SK-N-MC (cell line): Measurements from ENCODE around the gene IRF8.

ENCODE experiments used
- DNase-seq: peaks from one replicate; pipeline ENCODE4 v3.0.0-alpha.2; 2011; ENCODE audit warnings: low read depth, low spot score
- H3K27ac ChIP-seq: fragments of 200-600 bp; sonication (generic); 2 replicates; pipeline ENCODE4 v1.5.1; 2016; ENCODE audit warnings: mixed run types
- H3K36me3 ChIP-seq: fragments of 200-600 bp; sonication (generic); 2 replicates; pipeline ENCODE4 v1.6.1; 2017; ENCODE audit warnings: antibody characterized with exemption, low read length, mixed read lengths; ENCODE audit not compliant: insufficient read depth
- H3K4me3 ChIP-seq: fragments of 200-600 bp; sonication (generic); 2 replicates; pipeline ENCODE4 v1.5.1; 2016
- H3K9ac ChIP-seq: fragments of 200-600 bp; sonication (generic); 2 replicates; pipeline ENCODE4 v1.8.0; 2017; ENCODE audit warnings: mixed run types, mixed read lengths; ENCODE audit not compliant: insufficient read length
- H3K9me3 ChIP-seq: fragments of 200-600 bp; sonication (generic); 2 replicates; pipeline ENCODE4 v1.6.1; 2017; ENCODE audit warnings: low read depth, mild to moderate bottlenecking, antibody characterized with exemption, low read length, moderate library complexity, mixed read lengths
- EZH2 ChIP-seq: fragments of 200-600 bp; sonication (generic); IDR thresholded peaks from one replicate; pipeline ENCODE4 v1.6.1; 2017; ENCODE audit warnings: antibody characterized with exemption
- FOXP2 ChIP-seq: optimal IDR thresholded peaks from 2 replicates; pipeline ENCODE3; 2011; ENCODE audit warnings: mild to moderate bottlenecking, moderate library complexity; ENCODE audit not compliant: insufficient read depth; ENCODE audit errors: extremely low read length, control extremely low read depth
- POLR2AphosphoS5 ChIP-seq: IDR thresholded peaks from 2 replicates; pipeline ENCODE4 v1.6.1; 2012; ENCODE audit warnings: mild to moderate bottlenecking, low read depth, low read length, borderline replicate concordance

Gene IRF8

GRCh38 chr16:85961988-85962915 is 63.3 kb downstream of the IRF8 start:
- TF ChIP-seq EZH2 (no peak), FOXP2 (no peak), POLR2AphosphoS5 (no peak)

GRCh38 chr16:85963753-85964285 is 64.9 kb downstream of the IRF8 start:
- TF ChIP-seq POLR2AphosphoS5 (no peak), FOXP2 (no peak), EZH2 (no peak)
- H3K27ac ChIP-seq, result no peak overlapping the region
- no peaks in the 10 kb centered on the region for H3K9me3 ChIP-seq
- no peak for DNase-seq
- H3K9ac ChIP-seq, result no peak overlapping the region
- H3K4me3 ChIP-seq, result no peak overlapping the region
- H3K36me3 ChIP-seq, result no peaks in the 10 kb centered on the region

More at GRCh38 chr16:85961988-85962915, 63.3 kb downstream of the IRF8 start:
- no peak for DNase-seq
- no peaks in the 10 kb centered on the region for H3K36me3 ChIP-seq
- no peaks in the 10 kb centered on the region for H3K9me3 ChIP-seq
- no peak overlapping the region for H3K27ac ChIP-seq
- no peak overlapping the region for H3K4me3 ChIP-seq
- no peak overlapping the region for H3K9ac ChIP-seq

DNA sequence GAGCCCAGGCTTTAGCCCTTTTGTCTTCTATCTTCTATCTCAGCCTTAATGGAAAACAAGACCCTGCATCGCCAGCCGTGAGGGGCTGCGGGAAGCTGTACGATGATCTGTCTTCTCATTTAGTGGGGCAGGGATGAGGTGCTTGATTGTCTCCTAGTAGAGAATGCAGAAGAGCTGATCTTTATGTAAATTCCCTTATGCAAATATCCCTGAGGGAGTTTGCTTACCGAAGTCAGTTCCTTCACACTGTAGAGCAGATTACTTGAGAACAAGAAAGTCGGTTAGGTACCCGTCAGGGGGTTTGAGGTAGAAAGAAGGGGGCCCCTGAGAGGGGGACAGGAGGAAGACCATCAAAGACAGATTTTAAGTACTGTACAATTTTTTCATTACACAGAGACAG is 66.2 kb downstream of the IRF8 start:
- no peak overlapping the region for H3K9ac ChIP-seq

DNA sequence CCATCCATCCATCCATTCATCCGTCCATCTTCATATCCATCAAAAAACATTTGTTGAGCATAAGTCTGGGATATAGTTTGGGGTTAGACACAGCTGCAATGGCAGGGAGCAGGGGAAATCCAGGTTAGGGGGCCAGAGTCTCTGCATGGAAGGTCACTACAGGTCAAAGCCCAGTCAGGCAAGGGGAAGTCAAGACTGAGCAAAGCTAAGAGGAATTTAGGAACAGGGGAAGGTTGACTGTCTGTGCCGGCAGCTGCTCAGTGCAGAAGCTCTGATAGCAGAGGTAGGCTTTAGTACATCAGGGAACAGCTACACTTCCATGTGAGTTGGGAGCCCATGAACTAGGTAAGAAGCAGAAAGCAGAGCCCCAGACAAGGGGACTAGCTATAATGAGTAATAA is 68.1 kb downstream of the IRF8 start:
- Histone ChIP-seq H3K4me3 (no peak overlapping the region), H3K9me3 (no peaks in the 10 kb centered on the region), H3K9ac (no peak overlapping the region), H3K27ac (no peak overlapping the region), H3K36me3 (no peaks in the 10 kb centered on the region)
- TF ChIP-seq FOXP2 (no peak), EZH2 (no peak), POLR2AphosphoS5 (no peak)
- DNase-seq, result no peak

More for the DNA sequence above, 66.2 kb downstream of the IRF8 start:
- Histone ChIP-seq H3K4me3 (no peak overlapping the region), H3K27ac (no peak overlapping the region), H3K9me3 (no peaks in the 10 kb centered on the region), H3K36me3 (no peaks in the 10 kb centered on the region)
- no peak for DNase-seq
- TF ChIP-seq POLR2AphosphoS5 (no peak), FOXP2 (no peak), EZH2 (no peak)

DNA sequence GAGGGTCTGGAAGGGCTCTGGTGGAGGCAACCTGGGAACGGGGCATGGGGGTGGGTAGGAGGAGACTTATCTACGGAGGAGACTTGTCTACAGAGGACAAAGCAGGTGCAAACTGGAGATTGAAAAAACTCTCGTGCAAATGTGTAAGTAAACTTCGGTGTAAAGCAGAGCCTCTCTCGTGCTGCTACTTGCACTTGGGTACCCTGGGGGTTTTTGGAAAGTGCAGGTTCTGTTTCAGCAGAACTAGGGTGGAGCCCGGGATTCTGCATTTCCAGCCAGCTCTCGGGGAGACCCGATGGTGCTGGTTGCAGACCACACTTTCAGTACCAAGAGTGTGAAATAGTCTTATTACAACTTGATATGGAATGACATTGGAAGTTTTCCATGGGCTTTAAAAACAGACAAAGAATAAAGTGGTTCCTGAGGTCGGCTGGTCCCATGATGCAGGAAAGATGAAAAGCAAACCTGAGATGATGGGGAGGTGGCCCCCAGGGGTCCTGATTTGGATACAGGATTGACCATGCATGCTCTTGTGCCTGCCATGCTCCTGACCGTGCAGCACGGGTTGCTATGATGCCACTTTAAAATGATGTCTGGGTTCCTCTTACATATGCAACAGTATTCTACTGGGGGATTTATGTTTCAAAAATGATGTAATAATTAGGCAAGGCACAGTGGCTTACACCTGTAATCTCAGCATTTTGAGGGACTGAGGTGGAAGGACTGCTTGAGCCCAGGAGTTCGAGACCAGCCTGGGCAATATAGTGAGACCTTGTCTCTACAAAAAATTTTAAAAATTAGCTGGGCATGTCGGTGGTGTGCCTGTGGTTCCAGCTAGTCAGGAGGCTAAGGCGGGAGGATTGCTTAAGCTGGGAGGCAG is 69.3 kb downstream of the IRF8 start:
- Histone ChIP-seq H3K27ac (no peak overlapping the region), H3K4me3 (no peak overlapping the region), H3K9me3 (no peaks in the 10 kb centered on the region), H3K36me3 (no peaks in the 10 kb centered on the region), H3K9ac (no peak overlapping the region)
- TF ChIP-seq FOXP2, result no peak
- TF ChIP-seq POLR2AphosphoS5, result no peak
- no peak for TF ChIP-seq EZH2
- no peak for DNase-seq

DNA sequence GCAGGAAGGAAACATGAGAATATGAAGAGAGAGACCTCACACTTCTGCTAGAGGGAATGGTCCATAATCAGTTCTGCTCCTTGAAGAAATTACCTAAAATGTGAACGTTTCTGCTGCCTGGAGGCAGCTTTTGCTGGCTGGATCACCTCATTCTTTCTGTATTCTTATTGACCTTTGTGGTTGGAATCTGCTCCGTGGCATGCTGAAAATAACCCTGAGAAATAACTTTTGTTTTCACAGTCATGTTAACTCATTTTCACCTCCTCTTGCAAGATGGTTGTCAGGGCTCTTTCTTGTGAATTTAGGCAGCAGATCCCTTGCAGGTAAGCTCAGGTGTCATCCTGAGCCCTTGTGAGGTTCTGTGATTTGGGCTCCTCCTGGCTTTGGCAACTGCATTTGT is 70.2 kb downstream of the IRF8 start:
- Histone ChIP-seq H3K27ac (no peak overlapping the region), H3K4me3 (no peak overlapping the region)

DNA sequence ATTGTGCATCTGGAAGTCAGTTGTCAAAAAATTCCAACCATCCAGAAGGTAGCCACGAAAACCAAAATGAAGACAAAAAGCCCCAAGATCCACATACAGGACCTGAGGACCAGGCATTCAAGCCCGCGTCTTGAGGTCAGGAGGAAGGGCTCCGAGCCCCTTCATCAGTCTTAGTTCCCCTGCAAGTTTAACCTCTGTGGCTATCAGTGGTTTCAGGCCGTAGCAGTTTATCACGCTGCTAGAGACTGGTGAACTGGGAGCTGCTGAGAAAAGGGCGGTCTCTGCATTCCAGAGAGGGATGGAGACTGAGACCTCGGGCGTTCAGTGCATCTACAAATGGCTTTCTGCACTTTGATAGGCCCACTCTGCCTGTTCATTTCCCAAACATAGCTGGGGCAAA is 70.6 kb downstream of the IRF8 start:
- TF ChIP-seq FOXP2 (no peak), EZH2 (no peak)
- DNase-seq, result no peak
- no peak overlapping the region for H3K4me3 ChIP-seq
- no peak overlapping the region for H3K9ac ChIP-seq
- no peaks in the 10 kb centered on the region for H3K9me3 ChIP-seq
- H3K27ac ChIP-seq, result no peak overlapping the region
- no peaks in the 10 kb centered on the region for H3K36me3 ChIP-seq

More for the DNA sequence above, 70.2 kb downstream of the IRF8 start:
- Histone ChIP-seq H3K36me3 (no peaks in the 10 kb centered on the region), H3K9me3 (no peaks in the 10 kb centered on the region), H3K9ac (no peak overlapping the region)
- DNase-seq, result no peak
- TF ChIP-seq EZH2, result no peak
- TF ChIP-seq POLR2AphosphoS5, result no peak
- TF ChIP-seq FOXP2, result no peak

GRCh38 chr16:85970016-85970733 is 71.2 kb downstream of the IRF8 start:
- Histone ChIP-seq H3K9me3 (no peaks in the 10 kb centered on the region), H3K4me3 (no peak overlapping the region), H3K36me3 (no peaks in the 10 kb centered on the region), H3K9ac (no peak overlapping the region), H3K27ac (no peak overlapping the region)
- TF ChIP-seq FOXP2, result no peak
- TF ChIP-seq POLR2AphosphoS5, result no peak
- TF ChIP-seq EZH2, result no peak
- DNase-seq, result no peak
